HEK293T (cell line): ENCODE measurements around the gene HOXA4.

Source experiments
- CTCF ChIA-PET: fragments of 350-600 bp; formaldehyde crosslinking; extraction: SDS; loops from one replicate; lab custom pipeline; 2021; ENCODE audit warnings: antibody characterized with exemption, inconsistent platforms; lab: Yijun Ruan, JAX
- POLR2A ChIA-PET: fragments of 350-600 bp; formaldehyde crosslinking; extraction: SDS; loops from one replicate; lab custom pipeline; 2020; ENCODE audit warnings: antibody characterized with exemption, inconsistent platforms; lab: Yijun Ruan, JAX
- DNase-seq: peaks from one replicate; pipeline ENCODE4 v3.0.0; 2012; ENCODE audit warnings: mixed read lengths; ENCODE audit errors: extremely low spot score
- ARNT ChIP-seq: fragments of 450-650 bp; IDR thresholded peaks from 2 replicates; pipeline ENCODE4 v1.6.1; 2017; ENCODE audit warnings: mild to moderate bottlenecking
- BHLHE40 ChIP-seq: fragments of 450-650 bp; IDR thresholded peaks from 2 replicates; pipeline ENCODE4 v1.6.1; 2016; ENCODE audit warnings: mild to moderate bottlenecking, moderate library complexity, borderline replicate concordance
- CTBP1 ChIP-seq: fragments of 450-650 bp; IDR thresholded peaks from 2 replicates; pipeline ENCODE4 v1.6.1; 2016; ENCODE audit warnings: borderline replicate concordance
- ELF4 ChIP-seq: fragments of 450-650 bp; IDR thresholded peaks from 2 replicates; pipeline ENCODE4 v1.6.1; 2017; ENCODE audit warnings: antibody characterized with exemption
- FOXA1 ChIP-seq: fragments of 450-650 bp; IDR thresholded peaks from 2 replicates; pipeline ENCODE4 v1.6.1; 2016; ENCODE audit warnings: mild to moderate bottlenecking
- FOXK2 ChIP-seq: fragments of 450-650 bp; IDR thresholded peaks from 2 replicates; pipeline ENCODE4 v1.6.1; 2016; ENCODE audit warnings: mild to moderate bottlenecking
- FOXM1 ChIP-seq: fragments of 450-650 bp; IDR thresholded peaks from 2 replicates; pipeline ENCODE4 v1.6.1; 2017; ENCODE audit warnings: mild to moderate bottlenecking, borderline replicate concordance
- HDGF ChIP-seq: fragments of 450-650 bp; IDR thresholded peaks from 2 replicates; pipeline ENCODE4 v1.6.1; 2017; ENCODE audit warnings: antibody characterized with exemption, borderline replicate concordance
- L3MBTL2 ChIP-seq: fragments of 450-650 bp; conservative IDR thresholded peaks from 2 replicates; pipeline ENCODE4 v1.6.1; 2016; ENCODE audit warnings: mild to moderate bottlenecking
- LEF1 ChIP-seq: fragments of 450-650 bp; IDR thresholded peaks from 2 replicates; pipeline ENCODE4 v1.6.1; 2017; ENCODE audit warnings: mild to moderate bottlenecking, borderline replicate concordance
- NFRKB ChIP-seq: fragments of 450-650 bp; IDR thresholded peaks from 2 replicates; pipeline ENCODE4 v1.6.1; 2016; ENCODE audit warnings: mild to moderate bottlenecking, moderate library complexity
- PKNOX1 ChIP-seq: fragments of 450-650 bp; IDR thresholded peaks from 2 replicates; pipeline ENCODE4 v1.6.1; 2016
- SP1 ChIP-seq: fragments of 450-650 bp; IDR thresholded peaks from 2 replicates; pipeline ENCODE4 v1.6.1; 2017
- SUZ12 ChIP-seq: fragments of 450-650 bp; IDR thresholded peaks from 2 replicates; pipeline ENCODE4 v1.6.1; 2016; ENCODE audit warnings: mild to moderate bottlenecking
- TARDBP ChIP-seq: fragments of 450-650 bp; IDR thresholded peaks from 2 replicates; pipeline ENCODE4 v1.6.1; 2016
- ZNF384 ChIP-seq: fragments of 450-650 bp; IDR thresholded peaks from 2 replicates; pipeline ENCODE4 v1.6.1; 2016

HOXA4 gene

DNA sequence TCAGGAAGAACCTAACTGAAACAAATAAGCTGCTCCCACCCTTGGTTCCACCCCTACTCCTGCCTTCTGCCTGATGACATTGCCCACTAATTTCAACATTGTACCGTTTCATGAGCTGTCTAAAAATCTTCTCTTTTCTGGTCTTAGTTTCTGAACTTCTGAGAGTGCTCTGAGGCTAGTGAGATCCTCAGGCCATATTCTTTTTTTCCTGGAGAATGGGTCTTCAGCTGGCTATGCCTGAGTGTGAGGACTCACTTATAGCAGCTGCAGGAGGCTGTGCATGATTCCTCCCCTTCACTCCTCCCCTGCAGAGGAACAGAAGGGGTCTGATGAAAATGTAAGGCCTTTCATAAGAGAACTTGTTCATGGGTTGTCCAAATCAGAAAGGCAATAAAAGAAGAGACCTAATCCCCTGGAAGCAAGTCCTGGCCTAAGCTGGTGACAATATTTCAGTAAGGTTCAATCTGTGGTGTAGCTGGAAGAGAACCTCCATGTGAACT lies 11.1 kb downstream of the HOXA4 start:
- TF ChIP-seq TARDBP = no peak
- TF ChIP-seq L3MBTL2 = no peak
- no peak for TF ChIP-seq ZNF384
- POLR2A ChIA-PET = interaction anchor here (0.7 to 8.7 kb wide), 9 partner anchors 9 to 33 kb away, joined by 3 to 103 read pairs (median 4); partner anchors contain the start of genes HOXA1, HOXA3, HOXA4 and HOXA5
- CTCF ChIA-PET = interaction anchor here (0.8 to 1.4 kb wide), 3 partner anchors 11 to 42 kb away, joined by 3 read pairs; partner anchors contain the start of gene HOXA4
- no peak for DNase-seq

- TF ChIP-seq BHLHE40 (no peak), SUZ12 (no peak), ZNF384 (no peak), FOXK2 (no peak), LEF1 (no peak), ELF4 (no peak), PKNOX1 (no peak), TARDBP (no peak), NFRKB (no peak), ARNT (no peak), HDGF (no peak), L3MBTL2 (no peak), SP1 (no peak), FOXM1 (no peak), FOXA1 (no peak), CTBP1 (no peak)
- no peak for DNase-seq
- ChIA-PET POLR2A (interaction anchor here (1.1 to 8.7 kb wide), 4 partner anchors 11 to 34 kb away, joined by 4 to 103 read pairs (median 8); partner anchors contain the start of genes HOXA1, HOXA3 and HOXA4), CTCF (no interaction called here)
Measured at GRCh38 chr7:27118580-27118979, 12.0 kb downstream of the HOXA4 start.

DNA sequence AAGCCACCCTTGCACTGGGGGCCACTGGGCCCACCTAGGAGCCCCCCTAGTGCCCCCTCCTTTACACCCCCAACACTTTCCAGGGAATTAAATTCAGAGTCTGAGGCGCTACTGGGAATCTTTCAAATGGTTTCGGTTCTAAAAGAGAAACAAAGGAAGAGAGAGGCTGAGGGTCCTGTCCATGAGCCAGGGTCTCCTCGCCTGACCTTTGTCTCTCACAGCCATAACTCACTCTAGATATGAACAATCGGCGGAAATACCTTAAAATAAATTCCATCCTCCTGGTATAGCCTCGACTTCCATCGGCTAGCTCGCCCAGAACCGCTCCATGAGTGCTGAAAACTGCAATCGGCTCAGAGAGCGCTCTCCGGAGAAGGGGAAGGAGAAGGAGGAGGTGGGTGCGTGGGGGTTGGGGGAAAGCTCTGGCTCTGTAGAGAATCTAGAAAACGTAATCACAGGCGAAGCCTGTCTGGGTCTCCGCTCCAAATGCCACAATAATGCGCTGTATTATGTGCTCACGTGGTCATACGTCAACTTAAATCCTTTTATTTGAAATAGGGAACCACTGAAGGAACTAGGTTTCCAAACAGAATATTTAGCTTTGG lies 12.6 kb downstream of the HOXA4 start:
- no peak for TF ChIP-seq FOXM1
- TF ChIP-seq ZNF384 = no peak
- no peak for TF ChIP-seq CTBP1
- TF ChIP-seq NFRKB = no peak
- no peak for TF ChIP-seq SP1
- TF ChIP-seq L3MBTL2 = no peak
- TF ChIP-seq FOXK2 = no peak
- POLR2A ChIA-PET = interaction anchor here (0.7 to 8.7 kb wide), 3 partner anchors 12 to 22 kb away, joined by 3 to 103 read pairs (median 9); partner anchors contain the start of genes HOXA1 and HOXA4
- no peak for DNase-seq
- CTCF ChIA-PET = no interaction called here

DNA sequence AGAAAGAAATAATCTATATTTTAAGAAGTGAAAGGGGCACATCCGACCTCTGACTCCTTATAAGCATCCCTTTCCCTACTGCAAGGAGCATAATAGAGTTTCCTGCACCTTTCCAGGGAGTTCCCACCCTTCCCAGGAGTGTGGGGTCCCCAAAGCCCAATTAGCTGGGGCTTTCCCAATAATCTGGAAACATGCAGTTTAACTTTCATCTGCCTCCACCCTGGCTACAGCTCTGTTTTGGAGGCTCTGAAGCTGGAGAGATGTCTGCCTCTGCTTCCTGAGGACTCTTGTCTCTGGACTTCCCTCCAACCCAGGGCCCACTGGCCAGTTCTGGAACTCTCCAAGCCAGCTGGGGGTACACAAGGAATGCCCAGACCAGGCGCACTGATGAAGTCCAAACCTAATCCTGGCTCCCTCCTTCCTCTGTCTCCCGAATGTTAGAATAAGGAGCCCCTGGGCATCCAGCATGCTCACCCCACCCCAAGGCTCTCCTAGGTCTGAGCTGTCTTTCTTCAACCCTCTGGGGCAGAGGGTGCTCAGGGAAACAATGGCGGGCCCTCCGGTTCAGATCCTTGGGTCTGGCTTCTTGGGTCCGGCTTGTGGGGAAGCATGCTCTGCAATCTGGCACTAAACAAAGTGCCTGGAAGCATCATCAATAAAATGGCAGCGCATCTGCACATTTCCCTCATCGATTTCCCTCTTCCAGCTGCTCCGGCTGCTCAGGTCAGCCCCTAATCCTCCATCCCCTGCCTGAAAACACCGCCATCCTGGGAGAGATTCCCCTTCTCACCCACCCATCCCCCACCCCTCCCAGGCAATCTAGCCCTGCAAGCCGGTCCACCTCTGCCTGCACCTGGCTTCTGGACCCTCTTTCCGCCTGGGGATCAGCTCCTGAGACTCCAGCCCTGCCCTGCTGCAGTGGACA lies 13.3 kb downstream of the HOXA4 start:
- CTCF ChIA-PET = interaction anchor here (0.7 kb wide), 1 partner anchor 44 kb away, joined by 3 read pairs; no protein-coding TSS in a partner anchor
- TF ChIP-seq ELF4 = no peak
- TF ChIP-seq HDGF = no peak
- TF ChIP-seq FOXA1 = no peak
- no peak for TF ChIP-seq FOXK2
- TF ChIP-seq L3MBTL2 = no peak
- TF ChIP-seq PKNOX1 = no peak
- no peak for TF ChIP-seq ARNT
- DNase-seq = no peak
- POLR2A ChIA-PET = interaction anchor here (0.7 to 8.7 kb wide), 10 partner anchors 13 to 40 kb away, joined by 3 to 103 read pairs (median 4); partner anchors contain the start of genes HOXA3, HOXA4 and HOXA6

- TF ChIP-seq PKNOX1 = peak; percentile 97
- no peak for TF ChIP-seq ELF4
- TF ChIP-seq CTBP1 = peak; percentile 77; the same call in 1 of the 2 replicates
- no peak for DNase-seq
- ChIA-PET POLR2A (interaction anchor here (0.6 to 8.7 kb wide), 15 partner anchors 10 to 252 kb away, joined by 3 to 103 read pairs (median 4); partner anchors contain the start of genes HOXA1, HOXA11, HOXA3 and HOXA4), CTCF (interaction anchor here (0.7 to 1.3 kb wide), 2 partner anchors 45 to 63 kb away, joined by 3 to 4 read pairs; no protein-coding TSS in a partner anchor)
Measured at GRCh38 chr7:27116031-27116961, 14.3 kb downstream of the HOXA4 start.
